Measurements from ENCODE around the gene CEACAM19.
"Not testable (repeated sequence)": the region's sequence is repeated elsewhere in the genome, so short reads cannot be mapped to it uniquely, and the experiment has no call there.

Gene CEACAM19

DNA sequence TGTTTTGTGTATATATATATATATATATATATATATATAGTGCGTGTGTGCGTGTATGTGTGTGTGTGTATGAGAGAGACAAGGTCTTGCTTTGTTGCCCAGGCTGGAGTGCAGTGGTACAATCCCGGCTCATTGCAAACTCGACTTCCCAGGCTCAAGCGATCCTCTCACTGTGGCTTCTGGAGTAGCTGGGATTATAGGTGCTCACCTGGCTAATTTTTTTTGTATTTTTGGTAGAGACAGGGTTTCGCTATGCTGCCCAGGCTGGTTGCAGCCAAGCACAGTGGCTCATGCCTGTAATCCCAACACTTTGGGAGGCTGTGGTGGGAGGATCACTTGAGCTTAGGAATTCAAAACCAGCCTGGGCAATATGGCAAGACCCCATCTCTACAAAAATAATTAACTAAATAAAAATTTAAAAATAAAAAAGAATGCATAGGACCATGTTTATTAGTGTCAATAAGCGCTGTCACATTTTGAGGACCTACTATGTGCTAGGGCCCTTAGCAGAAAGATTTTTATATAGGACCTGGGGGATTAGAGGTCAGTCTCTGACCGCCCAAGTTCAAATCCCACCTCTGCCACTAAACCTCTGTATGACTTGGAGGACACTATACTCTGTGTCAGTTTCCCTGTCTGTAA, 25.8 kb upstream of the CEACAM19 start:
- no peak for DNase-seq (ENCODE audit: low read depth)

DNA sequence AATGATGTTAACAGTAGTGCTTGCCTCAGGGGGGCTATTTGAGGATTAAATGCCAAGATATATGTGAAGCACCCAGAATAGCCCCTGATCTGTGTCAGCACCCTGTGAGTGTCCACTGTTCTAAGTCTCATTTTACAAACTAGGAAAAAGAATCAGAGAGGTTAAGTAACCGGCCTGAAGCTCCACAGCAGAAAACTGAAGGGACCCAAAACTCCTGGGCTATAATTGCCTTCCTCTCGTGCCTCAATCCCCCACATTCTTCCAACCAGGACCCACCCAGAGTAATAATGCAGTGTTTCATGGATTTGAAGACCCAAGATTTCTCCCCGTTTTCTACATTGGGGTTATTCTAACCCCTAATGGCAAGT, 25.2 kb upstream of the CEACAM19 start:
- no peak for DNase-seq (ENCODE audit: low read depth)

DNA sequence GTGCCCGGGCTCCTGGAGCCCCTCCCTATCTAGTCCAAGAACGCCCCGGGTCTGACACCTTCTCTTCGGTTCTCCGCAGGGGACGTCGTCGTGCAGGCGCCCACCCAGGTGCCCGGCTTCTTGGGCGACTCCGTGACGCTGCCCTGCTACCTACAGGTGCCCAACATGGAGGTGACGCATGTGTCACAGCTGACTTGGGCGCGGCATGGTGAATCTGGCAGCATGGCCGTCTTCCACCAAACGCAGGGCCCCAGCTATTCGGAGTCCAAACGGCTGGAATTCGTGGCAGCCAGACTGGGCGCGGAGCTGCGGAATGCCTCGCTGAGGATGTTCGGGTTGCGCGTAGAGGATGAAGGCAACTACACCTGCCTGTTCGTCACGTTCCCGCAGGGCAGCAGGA, 24.1 kb upstream of the CEACAM19 start:
- DNase-seq (ENCODE audit: low read depth), result no peak

DNA sequence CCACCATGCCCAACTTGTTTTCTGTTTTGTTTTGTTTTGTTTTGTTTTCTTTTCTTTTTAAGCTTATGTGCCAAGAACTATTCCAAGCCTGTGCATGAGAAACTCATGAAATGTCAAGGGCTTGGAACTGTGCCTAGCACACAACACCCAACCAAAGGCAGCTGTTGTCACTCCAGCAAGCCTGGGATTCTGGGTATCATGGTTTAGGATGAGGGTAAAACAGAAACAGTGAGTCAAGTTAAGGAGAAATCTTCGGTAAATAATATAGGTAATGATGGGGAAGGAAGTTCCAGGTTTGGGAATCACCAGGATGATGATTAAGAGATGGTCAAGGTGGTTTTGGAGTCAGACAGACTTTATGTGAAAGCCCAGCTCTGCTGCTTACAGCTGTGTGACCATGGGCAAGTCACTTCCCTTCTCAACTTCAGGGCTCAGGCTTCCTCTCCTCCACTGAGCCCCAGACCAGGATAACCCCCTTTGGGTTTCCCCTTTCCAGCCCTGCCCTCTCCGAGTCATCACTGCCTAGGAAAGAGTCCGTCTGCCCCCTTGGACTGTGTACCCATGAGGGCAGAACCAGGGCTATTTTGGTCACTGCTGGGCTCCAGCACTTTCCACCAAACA, 22.5 kb upstream of the CEACAM19 start:
- no peak for DNase-seq (ENCODE audit: low read depth)

DNA sequence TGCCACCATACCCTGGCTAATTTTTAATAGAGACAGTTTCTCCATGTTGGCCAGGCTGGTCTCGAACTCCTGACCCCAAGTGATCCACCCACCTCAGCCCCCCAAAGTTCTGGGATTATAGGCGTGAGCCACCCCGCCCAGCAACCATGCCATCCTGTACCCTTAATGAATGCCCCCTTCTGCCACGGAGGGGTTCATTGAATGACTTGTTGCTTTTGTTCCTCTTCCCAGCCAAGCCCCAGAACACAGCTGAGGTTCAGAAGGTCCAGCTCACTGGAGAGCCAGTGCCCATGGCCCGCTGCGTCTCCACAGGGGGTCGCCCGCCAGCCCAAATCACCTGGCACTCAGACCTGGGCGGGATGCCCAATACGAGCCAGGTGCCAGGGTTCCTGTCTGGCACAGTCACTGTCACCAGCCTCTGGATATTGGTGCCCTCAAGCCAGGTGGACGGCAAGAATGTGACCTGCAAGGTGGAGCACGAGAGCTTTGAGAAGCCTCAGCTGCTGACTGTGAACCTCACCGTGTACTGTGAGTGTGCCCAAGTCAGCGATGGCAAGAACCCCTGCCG, 21.6 kb upstream of the CEACAM19 start:
- DNase-seq (ENCODE audit: low read depth), result no peak

DNA sequence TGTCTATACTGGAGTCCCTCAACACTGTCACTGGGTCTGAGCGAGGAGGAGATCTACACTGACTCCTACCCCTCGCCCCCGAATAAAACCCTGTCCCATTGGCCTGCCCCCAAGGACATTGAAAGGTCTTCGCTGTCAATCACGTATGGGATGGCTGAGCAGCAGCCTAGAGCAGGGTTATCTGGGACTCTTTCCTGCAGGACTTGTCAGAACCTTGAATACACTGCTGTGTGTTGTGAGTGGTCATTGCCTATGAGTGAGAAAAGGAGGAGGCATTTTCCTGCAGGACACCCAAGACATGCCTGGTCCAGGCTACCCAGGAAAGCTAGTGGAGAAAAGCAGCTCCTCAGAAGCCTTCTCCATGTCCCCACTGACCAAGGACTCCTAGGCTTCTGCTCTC, 17.9 kb upstream of the CEACAM19 start:
- DNase-seq (ENCODE audit: low read depth), result no peak

DNA sequence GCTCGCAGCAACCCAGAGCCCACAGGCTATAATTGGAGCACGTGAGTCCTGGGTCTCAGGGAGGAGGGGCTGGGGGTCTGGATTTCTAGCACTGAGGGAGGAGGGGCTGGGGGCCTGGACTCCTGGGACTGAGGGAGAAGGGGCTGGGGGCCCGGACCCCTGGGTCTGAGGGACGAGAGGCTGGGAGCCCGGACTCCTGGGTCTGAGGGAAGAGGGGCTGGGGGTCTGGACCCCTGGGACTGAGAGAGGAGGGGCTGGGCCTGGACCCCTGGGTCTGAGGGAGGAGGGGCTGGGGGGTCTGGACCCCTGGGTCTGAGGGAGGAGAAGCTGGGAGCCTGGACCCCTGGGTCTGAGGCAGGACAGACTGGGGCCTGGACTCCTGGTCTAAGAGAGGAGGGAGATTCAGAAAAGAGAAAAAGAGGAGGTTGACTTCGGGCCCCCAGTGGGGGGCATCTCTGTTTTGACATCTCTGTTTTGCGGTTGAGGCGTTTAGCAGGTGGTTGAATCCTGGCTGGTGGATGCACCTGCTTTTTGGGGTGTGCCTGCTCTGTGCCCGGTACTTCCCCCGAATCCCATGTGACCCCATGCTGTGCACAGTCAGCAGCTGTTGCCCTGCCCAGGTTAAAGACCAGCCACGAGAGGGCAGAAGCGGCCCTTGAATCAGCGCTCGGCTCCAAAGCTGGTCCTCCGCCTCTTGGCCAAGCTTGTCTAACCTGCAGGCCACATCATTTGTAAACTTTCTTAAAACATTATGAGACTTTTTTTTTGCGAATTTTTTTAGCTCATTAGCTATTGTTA, 17.1 kb upstream of the CEACAM19 start:
- peak; percentile 39 for DNase-seq (ENCODE audit: low read depth)

DNA sequence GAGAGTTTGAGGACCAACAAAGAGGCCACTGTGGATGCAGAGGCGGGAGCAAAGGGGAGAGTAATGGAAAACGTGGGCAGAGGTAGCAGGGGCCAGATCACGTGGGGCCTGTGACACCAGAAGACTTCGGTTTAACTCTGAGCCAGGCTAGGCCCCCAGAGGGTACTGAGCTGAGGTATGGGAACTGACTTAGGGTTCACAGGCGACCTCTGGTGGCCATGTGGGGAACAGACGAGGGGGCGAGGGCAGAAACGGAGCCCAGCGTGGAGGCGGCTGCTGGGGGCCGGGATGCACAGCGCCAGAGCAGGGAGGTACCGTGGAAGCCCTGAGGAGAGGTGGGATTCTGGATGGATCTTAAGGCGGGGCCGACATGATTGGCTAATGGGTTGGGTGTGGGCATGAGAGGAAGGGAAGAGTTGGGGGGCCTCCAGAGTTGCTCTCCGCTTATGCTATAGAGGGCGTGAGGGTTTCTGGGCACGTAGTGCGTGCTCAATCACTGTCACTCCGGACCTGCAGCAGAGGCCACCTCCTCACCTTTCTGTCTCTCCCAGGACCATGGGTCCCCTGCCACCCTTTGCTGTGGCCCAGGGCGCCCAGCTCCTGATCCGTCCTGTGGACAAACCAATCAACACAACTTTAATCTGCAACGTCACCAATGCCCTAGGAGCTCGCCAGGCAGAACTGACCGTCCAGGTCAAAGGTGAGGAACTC, 13.9 kb upstream of the CEACAM19 start:
- peak; percentile 43 for DNase-seq (ENCODE audit: low read depth)

DNA sequence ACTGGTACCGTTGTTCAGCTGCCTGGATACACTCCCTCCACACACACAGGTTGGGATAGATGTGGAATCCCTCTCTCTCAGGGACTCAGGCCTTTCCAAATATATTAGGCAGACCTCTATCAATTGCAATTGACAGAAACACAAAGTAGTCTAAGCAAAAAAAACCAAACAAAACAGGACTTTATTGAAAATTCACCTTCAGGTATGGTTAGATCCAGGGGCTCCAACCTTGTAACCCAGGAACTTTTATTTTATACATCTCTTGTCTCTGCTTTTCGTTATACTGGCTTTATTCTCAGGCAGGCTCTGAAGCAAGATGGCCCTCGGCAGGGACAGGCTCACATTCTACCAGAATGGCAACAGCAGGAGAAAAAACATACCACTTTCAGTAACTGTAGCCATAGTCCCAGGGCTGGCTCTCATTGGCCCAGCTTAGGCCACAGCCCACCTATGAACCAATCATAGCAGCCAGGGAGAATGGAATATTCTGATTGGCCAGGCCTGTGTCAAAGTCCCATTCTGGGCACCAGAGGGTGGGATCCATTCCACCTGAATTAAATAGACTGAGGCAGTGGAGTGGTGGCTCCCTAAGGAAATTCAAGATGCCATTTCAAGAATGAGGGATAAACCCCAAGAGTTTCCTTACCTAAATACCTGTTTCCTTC, 13.1 kb upstream of the CEACAM19 start:
- DNase-seq (ENCODE audit: low read depth), result no peak

DNA sequence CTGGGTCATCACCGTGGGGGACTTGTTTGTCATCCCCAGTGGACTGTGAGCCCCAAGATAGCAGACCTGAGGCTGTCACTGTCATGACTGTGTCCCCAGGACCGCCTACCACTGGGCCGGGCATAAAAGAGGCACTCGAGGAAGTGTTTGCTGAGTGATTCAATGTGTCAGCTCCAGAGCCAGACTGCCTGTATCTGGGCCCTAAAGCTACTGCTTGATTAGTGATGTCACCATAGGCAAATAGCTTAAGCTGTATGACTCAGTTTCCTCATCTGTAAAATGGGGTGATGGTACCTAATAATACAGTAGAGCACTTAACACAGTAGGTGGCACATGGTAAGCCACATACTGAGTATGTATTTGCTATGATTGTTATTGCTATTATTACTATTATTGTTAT, 11.2 kb upstream of the CEACAM19 start:
- DNase-seq (ENCODE audit: low read depth), result no peak

DNA sequence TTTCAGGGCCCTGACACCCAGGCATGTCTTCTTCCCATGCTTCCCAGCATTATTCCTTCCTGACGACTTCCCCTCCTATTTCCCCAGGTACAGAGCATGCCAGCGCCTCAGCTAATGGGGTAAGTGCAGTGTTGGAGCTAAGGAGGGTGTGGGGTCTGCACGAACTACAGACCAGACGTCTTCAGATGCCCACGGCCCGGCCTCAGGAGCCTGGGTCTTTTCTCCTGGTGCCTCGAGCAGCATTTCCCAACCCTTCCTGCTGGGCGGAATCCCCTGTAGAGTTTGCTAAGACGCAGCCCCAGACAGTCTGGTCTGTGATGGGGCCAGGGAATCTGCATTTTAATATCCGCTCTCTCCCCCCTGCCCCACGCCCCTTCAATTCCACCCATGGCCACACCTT, 10.1 kb upstream of the CEACAM19 start:
- no peak for DNase-seq (ENCODE audit: low read depth)

DNA sequence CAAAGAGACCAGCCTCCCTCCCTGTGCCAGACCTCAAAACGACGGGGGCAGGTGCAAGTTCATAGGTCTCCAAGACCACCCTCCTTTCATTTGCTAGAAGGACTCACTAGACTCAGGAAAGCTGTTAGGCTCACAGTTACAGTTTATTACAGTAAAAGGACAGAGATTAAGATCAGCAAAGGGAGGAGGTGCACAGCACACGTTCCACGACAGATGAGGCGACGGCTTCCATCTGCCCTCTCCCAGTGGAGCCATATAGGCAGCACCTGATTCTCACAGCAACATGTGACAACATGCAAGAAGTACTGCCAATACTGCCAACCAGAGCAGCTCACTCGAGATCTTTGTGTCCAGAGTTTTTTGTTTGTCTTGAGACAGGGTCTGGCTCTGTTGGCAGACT, 9.4 kb upstream of the CEACAM19 start:
- DNase-seq (ENCODE audit: low read depth), result no peak

DNA sequence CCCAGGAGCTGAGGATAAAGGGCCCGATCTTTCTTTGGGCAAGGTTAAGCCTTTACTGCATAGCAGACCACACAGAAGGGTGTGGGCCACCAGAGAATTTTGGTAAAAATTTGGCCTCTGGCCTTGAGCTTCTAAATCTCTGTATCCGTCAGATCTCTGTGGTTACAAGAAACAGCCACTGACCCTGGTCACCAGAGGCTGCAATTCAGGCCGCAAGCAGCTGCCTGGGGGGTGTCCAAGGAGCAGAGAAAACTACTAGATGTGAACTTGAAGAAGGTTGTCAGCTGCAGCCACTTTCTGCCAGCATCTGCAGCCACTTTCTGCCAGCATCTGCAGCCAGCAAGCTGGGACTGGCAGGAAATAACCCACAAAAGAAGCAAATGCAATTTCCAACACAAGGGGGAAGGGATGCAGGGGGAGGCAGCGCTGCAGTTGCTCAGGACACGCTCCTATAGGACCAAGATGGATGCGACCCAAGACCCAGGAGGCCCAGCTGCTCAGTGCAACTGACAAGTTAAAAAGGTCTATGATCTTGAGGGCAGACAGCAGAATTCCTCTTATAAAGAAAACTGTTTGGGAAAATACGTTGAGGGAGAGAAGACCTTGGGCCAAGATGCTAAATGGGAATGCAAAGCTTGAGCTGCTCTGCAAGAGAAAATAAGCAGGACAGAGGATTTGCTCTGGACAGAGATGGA, 8.4 kb upstream of the CEACAM19 start:
- no peak for DNase-seq (ENCODE audit: low read depth)

DNA sequence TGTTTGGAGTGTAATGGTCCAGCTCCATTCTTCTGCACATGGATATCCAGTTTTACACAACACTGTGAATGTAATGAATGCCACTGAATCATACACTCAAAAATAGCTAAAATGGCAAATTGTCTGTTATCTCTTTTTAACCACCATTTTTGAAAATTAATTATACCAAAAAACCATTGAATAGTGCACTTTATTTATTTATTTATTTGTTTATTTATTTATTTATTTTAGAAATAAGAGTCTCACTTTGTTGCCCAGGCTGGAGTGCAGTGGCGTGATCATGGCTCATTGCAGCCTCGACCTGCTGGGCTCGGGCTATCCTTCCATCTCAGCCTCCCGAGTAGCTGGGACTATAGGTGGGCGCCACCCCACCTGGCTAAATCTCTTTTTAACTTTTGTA, 7.3 kb upstream of the CEACAM19 start:
- DNase-seq (ENCODE audit: low read depth), result no peak

DNA sequence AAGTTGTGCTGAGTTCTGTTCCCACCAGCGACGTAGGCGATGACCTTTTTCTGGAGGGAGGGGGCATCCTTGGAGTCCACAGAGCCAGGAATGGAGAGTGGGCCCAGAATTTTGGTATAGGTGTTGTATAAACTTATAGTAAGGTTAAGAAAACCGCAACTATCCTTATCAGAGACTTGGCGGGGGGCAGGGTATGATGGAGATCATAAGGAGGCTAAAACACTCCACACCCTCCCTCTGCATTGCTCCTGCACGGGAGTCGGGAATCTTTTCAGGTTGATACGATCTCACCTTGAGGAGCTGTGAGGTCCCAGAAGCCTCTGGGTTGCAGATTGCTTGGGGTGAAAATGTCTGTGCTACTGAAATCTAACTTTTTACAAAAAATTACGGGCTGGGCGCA, 6.3 kb upstream of the CEACAM19 start:
- DNase-seq (ENCODE audit: low read depth), result no peak

DNA sequence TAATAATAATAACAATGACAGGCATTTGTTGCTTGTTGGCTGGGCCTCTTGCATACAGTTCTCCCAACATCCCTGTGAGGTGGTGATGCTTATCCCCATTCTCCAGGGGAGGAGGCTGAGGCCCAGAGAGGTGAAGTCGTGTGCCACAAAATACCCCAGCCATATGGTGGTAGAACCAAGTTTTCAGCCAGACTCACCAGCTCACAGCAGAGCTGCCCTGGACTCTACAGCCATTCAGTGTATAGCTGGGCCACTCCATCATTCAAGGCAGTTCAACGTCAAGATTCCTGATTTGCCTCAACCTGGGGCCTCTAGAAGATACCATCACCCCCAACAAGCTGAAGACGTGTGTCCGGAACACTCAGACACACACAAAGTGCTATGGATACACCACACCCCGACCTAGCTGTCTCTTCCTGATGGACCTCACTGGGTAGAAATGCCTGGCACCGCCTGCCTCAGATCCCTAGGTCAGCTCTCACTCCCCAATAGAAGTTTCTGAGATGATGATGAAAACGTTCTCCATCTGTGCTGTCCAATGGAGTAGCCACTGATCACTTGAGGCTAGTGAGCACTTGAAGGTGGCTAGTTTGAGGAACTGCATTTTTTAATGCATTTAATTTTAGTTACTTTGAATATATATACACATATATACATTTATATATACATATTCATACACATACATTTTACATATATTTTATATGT, 4.3 kb upstream of the CEACAM19 start:
- DNase-seq (ENCODE audit: low read depth), result no peak

DNA sequence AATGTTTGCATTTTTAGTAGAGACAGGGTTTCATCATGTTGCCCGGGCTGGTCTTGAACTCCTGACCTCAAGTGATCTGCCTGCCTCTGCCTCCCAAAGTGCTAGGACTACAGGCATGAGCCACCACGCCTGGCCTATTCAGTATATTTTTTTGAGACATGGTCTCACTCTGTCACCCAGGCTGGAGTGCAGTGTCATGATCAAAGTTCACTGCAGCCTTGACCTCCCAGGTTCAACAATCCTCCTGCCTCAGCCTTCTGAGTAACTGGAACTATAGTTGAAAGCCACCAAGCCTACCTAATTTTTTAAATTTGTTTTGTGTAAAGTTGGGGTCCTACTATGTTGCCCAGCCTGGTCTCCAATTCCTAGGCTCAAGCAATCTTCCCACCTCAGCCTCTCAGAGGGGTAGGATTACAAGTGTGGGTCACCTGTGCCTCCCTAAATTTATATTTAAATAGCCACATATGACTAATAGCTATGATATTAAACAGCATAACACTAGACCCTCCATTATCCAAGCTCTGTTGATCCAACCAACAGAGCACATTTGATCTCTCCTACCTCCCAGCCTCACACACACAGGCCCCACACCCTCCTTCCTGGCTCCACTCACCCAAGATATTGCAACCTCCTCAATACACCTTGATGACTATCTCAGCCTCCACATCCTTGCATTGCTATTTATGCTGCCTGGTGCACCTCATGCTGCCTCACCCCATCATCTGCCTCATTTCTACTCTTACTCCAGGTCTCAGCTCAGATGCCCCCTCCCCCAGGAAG, 2.1 kb upstream of the CEACAM19 start:
- no peak for DNase-seq (ENCODE audit: low read depth)

DNA sequence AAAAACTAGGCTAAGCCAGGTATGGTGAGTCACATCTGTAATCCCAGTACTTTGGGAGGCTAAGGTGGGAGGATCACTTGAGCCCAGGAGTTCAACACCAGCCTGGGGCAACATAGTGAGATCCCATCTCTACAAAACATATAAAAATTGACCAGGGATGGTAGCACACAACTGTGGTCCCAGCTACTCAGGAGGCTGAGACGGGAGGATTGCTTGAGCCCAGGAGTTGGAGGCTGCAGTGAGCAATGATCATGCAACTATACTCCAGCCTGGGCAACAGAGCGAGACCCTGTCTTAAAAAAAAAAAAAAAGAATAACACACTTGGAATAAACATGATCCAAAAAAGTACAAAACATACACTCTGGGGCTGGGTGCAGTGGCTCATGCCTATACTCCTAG, 1.3 kb upstream of the CEACAM19 start:
- DNase-seq (ENCODE audit: low read depth), result not testable (repeated sequence)

DNA sequence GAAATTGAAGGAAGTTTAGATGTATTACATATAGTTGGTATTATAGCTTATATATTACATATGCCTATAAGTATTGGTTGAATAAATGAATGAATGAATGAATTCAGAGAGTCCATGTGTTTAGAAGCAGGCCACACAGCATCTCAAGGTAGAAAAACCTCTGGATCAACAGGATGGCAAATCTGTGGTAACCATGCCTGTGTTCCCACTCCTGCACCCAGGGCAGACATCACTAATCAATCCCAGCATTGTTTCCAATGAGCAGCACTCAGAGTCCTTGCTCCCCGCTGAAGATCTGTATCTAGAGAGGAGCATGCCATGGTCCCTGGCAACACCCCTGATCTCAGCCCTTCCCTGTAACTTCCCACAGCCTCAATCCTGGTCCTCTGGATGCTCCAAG, 944 bp downstream of the CEACAM19 start:
- no peak for DNase-seq (ENCODE audit: low read depth)

DNA sequence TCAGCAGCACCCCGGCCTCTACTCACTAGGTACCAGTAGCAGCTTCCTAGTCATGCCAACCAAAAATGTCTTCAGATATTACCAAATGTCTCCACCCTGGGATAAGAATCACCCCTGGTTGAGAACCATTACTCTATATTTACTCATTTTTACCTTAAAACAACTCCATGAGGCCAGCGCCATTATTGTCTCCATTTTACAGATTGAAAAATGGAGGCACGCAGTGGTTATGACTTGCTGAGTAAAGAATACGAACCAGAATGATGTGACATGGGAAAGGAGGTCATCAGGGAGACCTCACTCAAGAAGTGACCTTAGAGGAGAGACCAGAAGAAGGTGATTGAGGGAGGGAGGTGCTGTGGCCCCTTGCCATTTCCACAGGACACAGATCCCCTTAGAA, 2.2 kb downstream of the CEACAM19 start:
- DNase-seq (ENCODE audit: low read depth), result no peak
